ENCODE data around the gene MED31. TPM values are rescaled to one million over a fixed set of nuclear protein-coding genes. Genes with fewer than 3 reads are reported as not detected.
"Not testable (repeated sequence)": the region's sequence is repeated elsewhere in the genome, so short reads cannot be mapped to it uniquely, and the experiment has no call there.

Gene MED31
- total RNA-seq, 5 donors from 2014 or later (not counting 1 experiment from before 2014, with no cell fraction given) = 18.9 to 26.3 (median 22.1) TPM

GRCh38 chr17:6596081-6596480 lies 55.3 kb downstream of the MED31 start:
- ChIA-PET POLR2A (no interaction called here), CTCF (no interaction called here)
- no peaks in the 10 kb centered on the region for H3K9me3 ChIP-seq
- H3K4me1 ChIP-seq (ENCODE audit: control insufficient read depth in 1 of 2, extremely low read depth in 1 of 2, insufficient read depth in 2 of 2, low read length in 2 of 2) = no peaks in the 10 kb centered on the region
- Mint-ChIP-seq H3K9me3 (no peaks in the 10 kb centered on the region), H3K27me3 (no peaks in the 10 kb centered on the region), H3K36me3 (peaks cover 77% of the 10 kb centered on the region), H3K4me1 (no peaks in the 10 kb centered on the region), H3K27ac (no peak overlapping the region), H3K4me3 (no peak overlapping the region)
- no peak for DNase-seq
- no peak overlapping the region for H3K4me3 ChIP-seq (ENCODE audit: control insufficient read depth in 1 of 2, extremely low read depth in 1 of 2, low read length in 1 of 2)
- WGBS (ENCODE audit: insufficient coverage) = 93% methylated on average over 5 of the region's 7 CpGs
- no peaks in the 10 kb centered on the region for H3K27me3 ChIP-seq (replicated peaks in 1 of 2; ENCODE audit: control insufficient read depth in 2 of 2, extremely low read depth in 1 of 2, insufficient read depth in 2 of 2, low read length in 1 of 2)
- ATAC-seq (replicated peaks in 1 of 4) = no peak
- peaks cover 19 to 64% of the 10 kb centered on the region in 2 donors for H3K36me3 ChIP-seq (ENCODE audit: control insufficient read depth in 2 of 2, extremely low read depth in 1 of 2, insufficient read depth in 1 of 2, low read length in 1 of 2)
- H3K27ac ChIP-seq (ENCODE audit: low read length) = no peak overlapping the region

DNA sequence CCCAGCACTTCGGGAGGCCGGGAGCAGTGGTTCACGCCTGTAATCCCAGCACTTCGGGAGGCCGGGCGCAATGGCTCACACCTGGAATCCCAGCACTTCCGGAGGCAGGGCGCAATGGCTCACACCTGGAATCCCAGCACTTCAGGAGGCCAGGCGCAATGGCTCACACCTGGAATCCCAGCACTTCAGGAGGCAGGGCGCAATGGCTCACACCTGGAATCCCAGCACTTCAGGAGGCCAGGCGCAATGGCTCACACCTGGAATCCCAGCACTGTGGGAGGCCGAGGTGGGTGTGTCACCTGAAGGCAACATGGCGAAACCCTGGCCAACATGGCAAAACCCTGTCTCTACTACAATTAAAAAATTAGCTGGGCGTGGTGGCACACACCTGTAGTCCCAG lies 58.0 kb downstream of the MED31 start:
- H3K9me3 ChIP-seq; DNase-seq; H3K27ac ChIP-seq (ENCODE audit: low read length); ATAC-seq (replicated peaks in 1 of 4); H3K27ac Mint-ChIP-seq; H3K9me3 Mint-ChIP-seq; H3K4me3 Mint-ChIP-seq; CTCF ChIA-PET; H3K4me1 ChIP-seq (ENCODE audit: control insufficient read depth in 1 of 2, extremely low read depth in 1 of 2, insufficient read depth in 2 of 2, low read length in 2 of 2); H3K4me1 Mint-ChIP-seq; H3K27me3 ChIP-seq (replicated peaks in 1 of 2; ENCODE audit: control insufficient read depth in 2 of 2, extremely low read depth in 1 of 2, insufficient read depth in 2 of 2, low read length in 1 of 2); H3K27me3 Mint-ChIP-seq; H3K4me3 ChIP-seq (ENCODE audit: control insufficient read depth in 1 of 2, extremely low read depth in 1 of 2, low read length in 1 of 2): not testable (repeated sequence)
- POLR2A ChIA-PET = interaction anchor here in 1 of 2 donors (0.8 kb wide), 1 partner anchor 56 kb away, joined by 7 read pairs; no protein-coding TSS in a partner anchor
- peaks cover 22 to 66% of the 10 kb centered on the region in 2 donors for H3K36me3 ChIP-seq (ENCODE audit: control insufficient read depth in 2 of 2, extremely low read depth in 1 of 2, insufficient read depth in 1 of 2, low read length in 1 of 2)
- WGBS (ENCODE audit: insufficient coverage) = 97% methylated on average over 12 of the region's 14 CpGs
- peaks cover 72% of the 10 kb centered on the region for H3K36me3 Mint-ChIP-seq

Other genes with a start within 250 kb of the MED31 start
- not detected for gene AIPL1, start 216.5 kb downstream of the MED31 start, total RNA-seq
- gene PIMREG, start 207.2 kb downstream of the MED31 start, total RNA-seq = under 1 TPM in 3 of 5 donors, not detected in 2; 0.23 to 0.79 (median 0.43) TPM
- gene PITPNM3, start 95.0 kb downstream of the MED31 start, total RNA-seq = under 1 TPM; 0.20 to 0.98 (median 0.61) TPM
- gene KIAA0753, start 10.9 kb downstream of the MED31 start, total RNA-seq = 10 to 100 TPM; 12.4 to 16.9 (median 15.9) TPM
- 10 to 100 TPM; 14.6 to 21.3 (median 17.9) TPM for gene TXNDC17, start 10.5 kb downstream of the MED31 start, total RNA-seq
- 1 to 10 TPM; 1.1 to 3.5 (median 2.8) TPM for gene C17orf100, start 157 bp upstream of the MED31 start, total RNA-seq
- under 1 TPM in 2 of 5 donors, not detected in 3; 0.13 TPM for gene SLC13A5, start 61.8 kb upstream of the MED31 start, total RNA-seq
- gene XAF1, start 104.4 kb upstream of the MED31 start, total RNA-seq = 100 to 1,000 TPM in 1 of 5 donors, 10 to 100 TPM in 4; 38.2 to 114 (median 72.5) TPM
- 1 to 10 TPM in 1 of 5 donors, under 1 TPM in 4; 0.26 to 1.4 (median 0.53) TPM for gene FBXO39, start 124.6 kb upstream of the MED31 start, total RNA-seq
- gene TEKT1, start 180.1 kb upstream of the MED31 start, total RNA-seq = not detected

Measured in T-cell (primary cell).